Glutamatergic neuron (in vitro differentiated cells): ENCODE results near the gene ABCB6. TPM values are rescaled to one million over a fixed set of nuclear protein-coding genes. Genes with fewer than 3 reads are reported as not detected.
A peak's percentile ranks its signal among the peaks of the same experiment; 100 is the strongest.

Experiments used
- DNase-seq: peaks from one replicate; pipeline ENCODE4 v3.0.0; 2022
- H3K27ac Mint-ChIP-seq: one replicate; pipeline ENCODE4 v1.8.0; 2020; ENCODE audit warnings: mild to moderate bottlenecking, mixed read lengths, inconsistent platforms; ENCODE audit not compliant: unreplicated experiment
- H3K27me3 Mint-ChIP-seq: one replicate; pipeline ENCODE4 v1.8.0; 2020; ENCODE audit warnings: mild to moderate bottlenecking, moderate library complexity, mixed read lengths, inconsistent platforms; ENCODE audit not compliant: unreplicated experiment
- H3K36me3 Mint-ChIP-seq: one replicate; pipeline ENCODE4 v1.8.0; 2020; ENCODE audit warnings: mild to moderate bottlenecking, mixed read lengths, inconsistent platforms; ENCODE audit not compliant: unreplicated experiment
- H3K4me1 Mint-ChIP-seq: one replicate; pipeline ENCODE4 v1.8.0; 2020; ENCODE audit warnings: mild to moderate bottlenecking, low read depth, mixed read lengths, inconsistent platforms; ENCODE audit not compliant: unreplicated experiment
- H3K4me3 Mint-ChIP-seq: one replicate; pipeline ENCODE4 v1.8.0; 2020; ENCODE audit warnings: mild to moderate bottlenecking, mixed read lengths, inconsistent platforms; ENCODE audit not compliant: unreplicated experiment
- H3K9me3 Mint-ChIP-seq: one replicate; pipeline ENCODE4 v1.8.0; 2020; ENCODE audit warnings: mild to moderate bottlenecking, moderate library complexity, mixed read lengths, inconsistent platforms; ENCODE audit not compliant: unreplicated experiment
- total RNA-seq: library from RNA; stranded (reverse); fragmentation: NEBNext Ultra II Directional; extraction: Animal tissue kit (Norgen Biotek cat#: 25700); gene quantifications from one replicate; pipeline ENCODE4 v1.2.1, GENCODE V29; 2021; ENCODE audit not compliant: unreplicated experiment
- TF ChIP-seq, protein P1 (sequence below): fragments of 200-600 bp; sonication (generic); IDR thresholded peaks from one replicate; pipeline ENCODE4 v1.5.0; 2021; ENCODE audit not compliant: partially characterized antibody, unreplicated experiment

The ABCB6 gene
- total RNA-seq, 1 donor from 2014 or later = 49.4 TPM

DNA sequence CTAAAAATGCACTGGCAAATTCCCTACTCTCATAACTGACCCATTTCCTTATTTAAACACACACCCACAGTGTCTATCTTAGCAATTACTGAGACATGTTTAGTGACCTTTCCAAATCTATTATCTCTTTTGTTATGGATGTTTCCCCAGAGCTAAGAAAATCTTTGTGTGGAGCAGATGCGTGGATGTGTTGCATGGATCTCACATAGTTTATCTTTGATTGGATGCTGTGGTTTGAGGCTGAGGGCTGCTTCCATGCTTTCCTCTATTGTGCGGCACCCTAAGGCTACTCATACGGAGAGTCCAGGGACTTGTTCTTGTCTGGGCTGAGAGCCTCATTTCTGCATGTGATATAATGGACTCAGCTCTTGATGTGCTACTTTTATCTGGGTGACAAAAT, 15.6 kb upstream of the ABCB6 start:
- H3K36me3 Mint-ChIP-seq = peaks cover 6% of the 10 kb centered on the region
- TF ChIP-seq, protein P1, sequence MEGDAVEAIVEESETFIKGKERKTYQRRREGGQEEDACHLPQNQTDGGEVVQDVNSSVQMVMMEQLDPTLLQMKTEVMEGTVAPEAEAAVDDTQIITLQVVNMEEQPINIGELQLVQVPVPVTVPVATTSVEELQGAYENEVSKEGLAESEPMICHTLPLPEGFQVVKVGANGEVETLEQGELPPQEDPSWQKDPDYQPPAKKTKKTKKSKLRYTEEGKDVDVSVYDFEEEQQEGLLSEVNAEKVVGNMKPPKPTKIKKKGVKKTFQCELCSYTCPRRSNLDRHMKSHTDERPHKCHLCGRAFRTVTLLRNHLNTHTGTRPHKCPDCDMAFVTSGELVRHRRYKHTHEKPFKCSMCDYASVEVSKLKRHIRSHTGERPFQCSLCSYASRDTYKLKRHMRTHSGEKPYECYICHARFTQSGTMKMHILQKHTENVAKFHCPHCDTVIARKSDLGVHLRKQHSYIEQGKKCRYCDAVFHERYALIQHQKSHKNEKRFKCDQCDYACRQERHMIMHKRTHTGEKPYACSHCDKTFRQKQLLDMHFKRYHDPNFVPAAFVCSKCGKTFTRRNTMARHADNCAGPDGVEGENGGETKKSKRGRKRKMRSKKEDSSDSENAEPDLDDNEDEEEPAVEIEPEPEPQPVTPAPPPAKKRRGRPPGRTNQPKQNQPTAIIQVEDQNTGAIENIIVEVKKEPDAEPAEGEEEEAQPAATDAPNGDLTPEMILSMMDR = no peak
- no peak overlapping the region for H3K4me3 Mint-ChIP-seq

DNA sequence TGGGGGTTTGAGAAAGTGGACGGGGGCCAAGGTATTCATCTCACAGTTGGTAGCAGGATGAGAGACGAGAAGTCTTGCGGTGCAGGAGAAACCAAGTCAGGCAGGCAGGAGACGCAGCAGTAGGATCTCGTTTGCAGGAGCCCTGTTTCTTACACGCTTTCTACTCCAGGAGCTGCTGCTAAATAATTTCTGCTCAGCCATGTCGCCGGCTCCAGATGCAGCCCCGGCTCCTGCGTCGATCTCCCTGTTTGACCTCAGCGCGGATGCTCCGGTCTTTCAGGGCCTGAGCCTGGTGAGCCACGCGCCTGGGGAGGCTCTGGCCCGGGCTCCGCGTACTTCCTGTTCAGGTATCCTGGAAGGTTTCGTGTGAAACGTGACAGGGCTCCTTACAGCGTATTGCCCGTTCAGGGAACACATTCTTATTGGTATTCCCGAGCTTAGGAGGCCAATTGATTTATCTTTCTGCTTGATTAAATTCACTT, 11.3 kb upstream of the ABCB6 start:
- DNase-seq = peak; percentile 61
- Mint-ChIP-seq H3K4me3 (peak overlapping the region; percentile 100), H3K27ac (peak overlapping the region; percentile 97), H3K9me3 (peaks cover 4% of the 10 kb centered on the region), H3K36me3 (no peaks in the 10 kb centered on the region), H3K4me1 (peaks cover 15% of the 10 kb centered on the region), H3K27me3 (peaks cover 5% of the 10 kb centered on the region)
- TF ChIP-seq, protein P1 = no peak

More for the DNA sequence above, 15.6 kb upstream of the ABCB6 start:
- Mint-ChIP-seq H3K27ac (no peak overlapping the region), H3K9me3 (peaks cover 4% of the 10 kb centered on the region), H3K27me3 (peaks cover 4% of the 10 kb centered on the region), H3K4me1 (peaks cover 4% of the 10 kb centered on the region)
- no peak for DNase-seq

DNA sequence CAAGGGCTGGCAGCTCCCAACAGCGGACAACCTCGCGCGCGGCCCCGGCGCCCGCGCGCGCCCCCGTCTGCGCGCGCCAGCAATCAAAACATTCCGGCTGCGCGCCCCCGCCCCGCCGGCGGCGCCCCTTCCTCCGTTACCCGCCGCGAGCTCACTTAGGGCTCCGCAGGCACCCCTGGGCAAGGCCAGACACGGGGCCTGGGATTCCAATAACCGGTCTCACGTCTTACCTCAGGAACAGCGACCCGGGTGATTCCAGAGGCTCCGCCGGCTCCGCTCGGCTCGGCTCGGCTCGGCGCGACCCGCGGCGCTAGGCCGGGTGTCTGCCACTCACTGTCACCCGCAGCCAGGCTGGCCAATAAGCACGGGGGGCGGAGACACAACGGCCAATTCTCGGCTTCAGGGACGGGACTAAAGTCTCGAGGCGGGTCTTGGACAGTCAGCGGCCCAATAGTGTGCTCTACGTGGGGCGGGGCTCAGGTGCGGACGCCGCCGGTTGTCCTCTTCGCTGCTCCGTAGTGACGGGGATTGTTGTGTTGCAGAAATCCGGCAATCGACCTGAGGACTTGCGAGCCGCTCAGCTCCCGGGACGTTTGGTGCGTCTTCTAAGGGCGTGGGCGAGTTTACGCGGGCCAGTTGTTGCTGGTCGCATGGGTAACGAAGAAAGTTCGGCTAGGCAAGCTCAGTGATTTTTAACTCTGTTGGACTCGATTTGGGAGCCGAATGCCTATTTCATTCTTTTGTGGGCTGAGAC, 10.7 kb upstream of the ABCB6 start, which contains the start of the genes ANKZF1 and ATG9A:
TSS of gene ANKZF1 (plus strand) at position 502 of the 754 bp plus-strand sequence. CDS start 452 bp downstream, outside the sequence.
TSS of gene ATG9A (minus strand) at position 332 of the 754 bp plus-strand sequence. CDS start 1,612 bp downstream, outside the sequence.
- Mint-ChIP-seq H3K9me3 (peaks cover 6% of the 10 kb centered on the region), H3K4me3 (peak within 1 kb of the TSS; percentile 100), H3K27me3 (peaks cover 5% of the 10 kb centered on the region), H3K4me1 (peaks cover 15% of the 10 kb centered on the region), H3K36me3 (no peaks in the 10 kb centered on the region), H3K27ac (peak within 1 kb of the TSS; percentile 97)
- peak; percentile 98 for DNase-seq
- TF ChIP-seq, protein P1 = no peak

DNA sequence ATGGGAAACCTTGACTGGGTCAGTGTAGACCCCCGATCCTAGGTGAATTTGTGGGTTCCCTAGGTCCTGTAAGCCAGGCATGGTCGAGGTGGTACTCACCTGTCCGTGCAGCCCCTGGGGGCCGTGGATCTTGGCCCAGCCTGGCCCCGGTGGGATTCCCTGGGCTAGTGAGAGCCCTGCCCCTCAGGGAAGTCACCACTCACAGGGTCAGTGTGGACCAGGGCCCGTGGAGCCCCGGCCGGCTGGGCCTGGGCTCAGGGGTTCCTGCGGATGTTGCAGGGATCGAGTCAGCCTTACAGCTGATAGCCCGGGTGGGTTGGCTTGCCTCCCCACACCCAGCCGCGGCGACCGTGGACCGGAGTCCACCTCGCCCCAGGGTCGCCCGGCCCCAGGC, 10.2 kb upstream of the ABCB6 start:
- Mint-ChIP-seq H3K27me3 (peaks cover 5% of the 10 kb centered on the region), H3K4me3 (peak overlapping the region; percentile 86), H3K4me1 (peaks cover 15% of the 10 kb centered on the region), H3K27ac (no peak overlapping the region), H3K36me3 (no peaks in the 10 kb centered on the region), H3K9me3 (peaks cover 6% of the 10 kb centered on the region)
- DNase-seq = peak; percentile 24
- TF ChIP-seq, protein P1 = no peak
